Measurements from ENCODE around the gene CREBRF.
"Not testable (repeated sequence)": the region's sequence is repeated elsewhere in the genome, so short reads cannot be mapped to it uniquely, and the experiment has no call there.

- not testable (repeated sequence) for TF ChIP-seq POLR2A, CTCF (IDR thresholded peaks at IDR 0.05)
Observed at GRCh38 chr5:173154619-173155018, 98.5 kb downstream of the CREBRF start.

Data from right lobe of liver (tissue), 4 donors.